H9 (cell line): Measurements from ENCODE around the gene TMEM250. TPM values are rescaled to one million over a fixed set of nuclear protein-coding genes. Genes with fewer than 3 reads are reported as not detected.

ENCODE experiments used
- DNase-seq: peaks from one replicate; pipeline ENCODE4 v3.0.0-alpha.2; 2017
- H2AFZ ChIP-seq: one replicate; pipeline ENCODE4 v1.6.1; 2013; ENCODE audit warnings: mild to moderate bottlenecking, low read length, control low read depth, moderate library complexity
- H2AK5ac ChIP-seq: 2 replicates; pipeline ENCODE4 v1.6.1; 2013; ENCODE audit warnings: low read length, control low read depth, mixed read lengths; ENCODE audit not compliant: insufficient read length
- H2BK120ac ChIP-seq: one replicate; pipeline ENCODE4 v1.6.1; 2013; ENCODE audit warnings: low read depth, mild to moderate bottlenecking, low read length, control low read depth, inconsistent platforms; ENCODE audit not compliant: poor library complexity, severe bottlenecking
- H2BK12ac ChIP-seq: 2 replicates; pipeline ENCODE4 v1.6.1; 2013; ENCODE audit warnings: low read length, control low read depth, mixed read lengths, low read depth; ENCODE audit not compliant: insufficient read length
- H2BK15ac ChIP-seq: 2 replicates; pipeline ENCODE4 v1.6.1; 2013; ENCODE audit warnings: low read depth, low read length, control low read depth
- H2BK20ac ChIP-seq: one replicate; pipeline ENCODE4 v1.6.1; 2013; ENCODE audit warnings: low read depth, mild to moderate bottlenecking, low read length, control low read depth, inconsistent platforms; ENCODE audit not compliant: poor library complexity, severe bottlenecking
- H2BK5ac ChIP-seq: 2 replicates; pipeline ENCODE4 v1.6.1; 2013; ENCODE audit warnings: low read length, control low read depth, mixed read lengths; ENCODE audit not compliant: insufficient read length
- H3K14ac ChIP-seq: 2 replicates; pipeline ENCODE4 v1.6.1; 2013; ENCODE audit warnings: low read length, control low read depth; ENCODE audit not compliant: insufficient read depth
- H3K18ac ChIP-seq: 2 replicates; pipeline ENCODE4 v1.6.1; 2013; ENCODE audit warnings: low read depth, mild to moderate bottlenecking, mixed read lengths, low read length, control low read depth; ENCODE audit not compliant: insufficient read length
- H3K23ac ChIP-seq: 2 replicates; pipeline ENCODE4 v1.6.1; 2013; ENCODE audit warnings: low read length, control low read depth, mixed read lengths, low read depth; ENCODE audit not compliant: insufficient read length
- H3K23me2 ChIP-seq: 2 replicates; pipeline ENCODE4 v1.6.1; 2013; ENCODE audit warnings: low read depth, mild to moderate bottlenecking, mixed read lengths, low read length, control low read depth; ENCODE audit not compliant: insufficient read length, poor library complexity, severe bottlenecking
- H3K27ac ChIP-seq: 2 replicates; pipeline ENCODE4 v1.5.1; 2013; ENCODE audit warnings: low read length, control low read depth, mixed read lengths, low read depth; ENCODE audit not compliant: insufficient read length
- H3K27me3 ChIP-seq: 2 replicates; pipeline ENCODE4 v1.6.1; 2013; ENCODE audit warnings: low read length, control low read depth, inconsistent platforms; ENCODE audit not compliant: insufficient read depth
- H3K4ac ChIP-seq: 2 replicates; pipeline ENCODE4 v1.6.1; 2013; ENCODE audit warnings: low read depth, mild to moderate bottlenecking, control low read depth, inconsistent platforms, low read length, moderate library complexity
- H3K4me1 ChIP-seq: 2 replicates; pipeline ENCODE4 v1.6.1; 2013; ENCODE audit warnings: low read length, control low read depth, inconsistent platforms; ENCODE audit not compliant: insufficient read depth
- H3K4me2 ChIP-seq: 2 replicates; pipeline ENCODE4 v1.6.1; 2013; ENCODE audit warnings: low read length, control low read depth, mixed read lengths; ENCODE audit not compliant: insufficient read length, insufficient read depth
- H3K56ac ChIP-seq: 2 replicates; pipeline ENCODE4 v1.6.1; 2013; ENCODE audit warnings: low read depth, mild to moderate bottlenecking, mixed read lengths, low read length, control low read depth; ENCODE audit not compliant: insufficient read length
- H3K79me1 ChIP-seq: 2 replicates; pipeline ENCODE4 v1.6.1; 2013; ENCODE audit warnings: low read depth, mild to moderate bottlenecking, moderate library complexity, low read length, control low read depth, inconsistent platforms; ENCODE audit not compliant: insufficient read depth, poor library complexity, severe bottlenecking
- H3K79me2 ChIP-seq: 2 replicates; pipeline ENCODE4 v1.6.1; 2013; ENCODE audit warnings: low read length, control low read depth, inconsistent platforms; ENCODE audit not compliant: insufficient read depth
- H3K9ac ChIP-seq: 2 replicates; pipeline ENCODE4 v1.6.1; 2013; ENCODE audit warnings: low read length, control low read depth, mixed read lengths; ENCODE audit not compliant: insufficient read length; ENCODE audit errors: extremely low read depth
- H3K9me3 ChIP-seq: one replicate; pipeline ENCODE4 v1.6.1; 2013; ENCODE audit warnings: low read depth, low read length, inconsistent platforms; ENCODE audit not compliant: control insufficient read depth
- H3T11ph ChIP-seq: one replicate; pipeline ENCODE4 v1.6.1; 2013; ENCODE audit warnings: mild to moderate bottlenecking, low read length, control low read depth, inconsistent platforms
- H4K20me1 ChIP-seq: one replicate; pipeline ENCODE4 v1.6.1; 2013; ENCODE audit not compliant: control insufficient read depth, insufficient read length, insufficient read depth
- H4K5ac ChIP-seq: 2 replicates; pipeline ENCODE4 v1.6.1; 2013; ENCODE audit warnings: low read depth, mild to moderate bottlenecking, mixed read lengths, low read length, control low read depth; ENCODE audit not compliant: insufficient read length
- H4K8ac ChIP-seq: replicated peaks from 2 replicates; pipeline ENCODE4 v1.6.1; 2013; ENCODE audit warnings: low read length, control low read depth, mixed read lengths, low read depth; ENCODE audit not compliant: insufficient read length
- H4K91ac ChIP-seq: 2 replicates; pipeline ENCODE4 v1.6.1; 2013; ENCODE audit warnings: low read depth, mild to moderate bottlenecking, moderate library complexity, mixed read lengths, low read length, control low read depth; ENCODE audit not compliant: insufficient read length
- H3K27ac Mint-ChIP-seq, 3 experiments: 2 replicates in 2 of 3; 3 replicates in 1 of 3; pipeline ENCODE4 v1.8.0; 2020 to 2021; ENCODE audit warnings: mixed read lengths in 3 of 3, mild to moderate bottlenecking in 1 of 3, moderate library complexity in 1 of 3
- H3K27me3 Mint-ChIP-seq: 2 replicates; pipeline ENCODE4 v1.8.0; 2021; ENCODE audit warnings: low read depth, mild to moderate bottlenecking, moderate library complexity, mixed read lengths
- H3K36me3 Mint-ChIP-seq, 3 experiments: 2 replicates in 2 of 3; 3 replicates in 1 of 3; pipeline ENCODE4 v1.8.0; 2020 to 2021; ENCODE audit warnings: low read depth in 3 of 3, mixed read lengths in 3 of 3; ENCODE audit not compliant: insufficient read depth in 1 of 3
- H3K4me1 Mint-ChIP-seq, 2 experiments: 2 replicates each; pipeline ENCODE4 v1.8.0; 2020; ENCODE audit warnings: mixed read lengths in 2 of 2
- H3K4me3 Mint-ChIP-seq, 2 experiments: 2 replicates in 1 of 2; 3 replicates in 1 of 2; pipeline ENCODE4 v1.8.0; 2020 to 2021; ENCODE audit warnings: mild to moderate bottlenecking in 2 of 2, mixed read lengths in 2 of 2, moderate library complexity in 1 of 2
- H3K9me3 Mint-ChIP-seq, 2 experiments: 2 replicates in 1 of 2; 3 replicates in 1 of 2; pipeline ENCODE4 v1.8.0; 2020; ENCODE audit warnings: mild to moderate bottlenecking in 2 of 2, mixed read lengths in 2 of 2, moderate library complexity in 1 of 2
- WGBS: extraction: QIAGEN DNeasy Blood & Tissue Kit; methylation state at CpG from one replicate; pipeline ENCODE4 v1.1.7; 2013; ENCODE audit warnings: missing lambda C conversion rate, low lambda C conversion rate, mixed read lengths; ENCODE audit not compliant: insufficient read length; ENCODE audit errors: extremely low coverage; 5-methylcytosine and 5-hydroxymethylcytosine counted together
- total RNA-seq: library from RNA; stranded (reverse); gene quantifications from 2 replicates; pipeline ENCODE4 v1.2.1, GENCODE V29; 2021
- TF ChIP-seq, protein P1 (sequence below): fragments of 200-600 bp; sonication (generic); conservative IDR thresholded peaks from 3 replicates; pipeline ENCODE4 v1.8.0; 2021; ENCODE audit warnings: antibody characterized with exemption, mild to moderate bottlenecking

Gene TMEM250
- total RNA-seq, 1 experiment from 2014 or later, result 48.1 TPM

DNA sequence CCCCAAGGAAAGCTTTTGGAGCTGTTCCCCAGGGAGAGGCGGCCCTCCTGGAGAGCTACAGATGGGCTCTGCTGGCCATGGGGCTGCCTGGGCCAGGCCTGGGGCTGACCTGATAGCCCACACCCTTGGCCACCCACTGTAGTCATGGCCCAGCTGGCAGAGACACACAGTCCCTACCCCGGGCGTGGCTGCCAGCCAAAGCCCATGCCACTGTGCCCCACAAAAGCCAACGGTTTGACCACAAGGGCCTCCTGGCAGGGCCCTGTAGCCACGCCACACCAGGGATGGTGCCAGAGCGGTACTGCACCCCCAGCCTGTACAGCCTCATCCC, 38.8 kb downstream of the TMEM250 start:
- TF ChIP-seq, protein P1, sequence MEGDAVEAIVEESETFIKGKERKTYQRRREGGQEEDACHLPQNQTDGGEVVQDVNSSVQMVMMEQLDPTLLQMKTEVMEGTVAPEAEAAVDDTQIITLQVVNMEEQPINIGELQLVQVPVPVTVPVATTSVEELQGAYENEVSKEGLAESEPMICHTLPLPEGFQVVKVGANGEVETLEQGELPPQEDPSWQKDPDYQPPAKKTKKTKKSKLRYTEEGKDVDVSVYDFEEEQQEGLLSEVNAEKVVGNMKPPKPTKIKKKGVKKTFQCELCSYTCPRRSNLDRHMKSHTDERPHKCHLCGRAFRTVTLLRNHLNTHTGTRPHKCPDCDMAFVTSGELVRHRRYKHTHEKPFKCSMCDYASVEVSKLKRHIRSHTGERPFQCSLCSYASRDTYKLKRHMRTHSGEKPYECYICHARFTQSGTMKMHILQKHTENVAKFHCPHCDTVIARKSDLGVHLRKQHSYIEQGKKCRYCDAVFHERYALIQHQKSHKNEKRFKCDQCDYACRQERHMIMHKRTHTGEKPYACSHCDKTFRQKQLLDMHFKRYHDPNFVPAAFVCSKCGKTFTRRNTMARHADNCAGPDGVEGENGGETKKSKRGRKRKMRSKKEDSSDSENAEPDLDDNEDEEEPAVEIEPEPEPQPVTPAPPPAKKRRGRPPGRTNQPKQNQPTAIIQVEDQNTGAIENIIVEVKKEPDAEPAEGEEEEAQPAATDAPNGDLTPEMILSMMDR, result no peak
- Histone ChIP-seq H4K5ac (no peak overlapping the region), H3K18ac (no peak overlapping the region), H3K56ac (no peak overlapping the region), H3K9ac (no peak overlapping the region), H4K91ac (no peak overlapping the region), H3K23me2 (no peaks in the 10 kb centered on the region), H3K79me2 (no peaks in the 10 kb centered on the region), H3K23ac (no peak overlapping the region), H4K20me1 (no peaks in the 10 kb centered on the region), H2AFZ (no peak overlapping the region), H3K27ac (no peak overlapping the region), H4K8ac (no peak overlapping the region), H3K9me3 (no peaks in the 10 kb centered on the region), H3K4ac (no peak overlapping the region), H2BK120ac (no peak overlapping the region), H2AK5ac (no peak overlapping the region), H2BK20ac (no peak overlapping the region), H3K79me1 (no peaks in the 10 kb centered on the region), H2BK15ac (no peak overlapping the region), H3K4me1 (no peaks in the 10 kb centered on the region), H3K27me3 (no peaks in the 10 kb centered on the region), H2BK12ac (no peak overlapping the region), H3K4me2 (no peak overlapping the region), H3K14ac (no peak overlapping the region), H3T11ph (no peak overlapping the region), H2BK5ac (no peak overlapping the region)
- H3K9me3 Mint-ChIP-seq, result no peaks in the 10 kb centered on the region
- no peak overlapping the region for H3K27ac Mint-ChIP-seq
- H3K4me3 Mint-ChIP-seq, result no peak overlapping the region
- WGBS, result no CpG with 5 or more reads among the region's 6 CpGs
- H3K27me3 Mint-ChIP-seq, result no peaks in the 10 kb centered on the region
- H3K4me1 Mint-ChIP-seq, result peaks cover 8 to 11% of the 10 kb centered on the region in 2 experiments
- H3K36me3 Mint-ChIP-seq, result no peaks in the 10 kb centered on the region
- peak; percentile 23 for DNase-seq
